HAP-1 (cell line): ENCODE measurements around the gene XPC.
A peak's percentile ranks its signal among the peaks of the same experiment; 100 is the strongest.

Experiments
- DNase-seq, 2 experiments: peaks; one replicate each; pipeline ENCODE4 v3.0.0-alpha.2; 2016 to 2020; ENCODE audit warnings: low spot score in 2 of 2
- H3K27me3 ChIP-seq: fragments of 250-450 bp; sonication (Bioruptor Pico); 2 replicates; pipeline ENCODE4 v1.5.1; 2020; ENCODE audit warnings: low read depth, mild to moderate bottlenecking, moderate library complexity
- H3K36me3 ChIP-seq: fragments of 250-450 bp; sonication (Bioruptor Pico); replicated peaks from 2 replicates; pipeline ENCODE4 v1.5.1; 2020; ENCODE audit warnings: mild to moderate bottlenecking
- H3K4me1 ChIP-seq: fragments of 250-450 bp; sonication (Bioruptor Pico); 2 replicates; pipeline ENCODE4 v1.5.1; 2020; ENCODE audit warnings: mild to moderate bottlenecking
- H3K4me3 ChIP-seq: fragments of 250-450 bp; sonication (Bioruptor Pico); 2 replicates; pipeline ENCODE4 v1.5.1; 2020; ENCODE audit warnings: mild to moderate bottlenecking, moderate library complexity
- H3K9me3 ChIP-seq: fragments of 250-450 bp; sonication (Bioruptor Pico); 2 replicates; pipeline ENCODE4 v1.5.1; 2020; ENCODE audit warnings: mild to moderate bottlenecking, moderate library complexity
- in situ Hi-C: fragments of 300-500 bp; cut with MboI; formaldehyde crosslinking; loops from 3 replicates; pipeline ENCODE4 v1.14.3; 2020; ENCODE audit warnings: low sequenced_read_pairs, inconsistent platforms, mixed read lengths

Gene XPC

DNA sequence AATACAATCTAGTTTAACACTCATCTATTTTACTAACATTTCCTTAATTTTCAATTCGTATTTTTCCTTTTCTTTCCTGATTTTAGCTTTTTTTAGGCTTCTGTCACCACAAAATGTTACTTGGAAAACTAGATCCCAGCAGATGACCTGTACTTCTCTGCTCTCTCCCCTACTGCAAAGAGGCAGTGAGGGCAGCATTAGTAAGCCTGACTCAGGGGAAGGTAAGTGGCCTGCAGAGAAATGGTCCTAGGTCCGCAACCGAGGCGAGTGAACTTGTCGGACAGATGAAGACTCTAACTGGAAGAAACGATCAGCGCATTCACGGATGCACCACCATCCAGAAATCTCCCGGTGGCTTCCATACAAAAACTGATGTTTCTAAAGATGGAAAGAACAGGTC is 33.2 kb downstream of the XPC start:
- H3K4me3 ChIP-seq, result no peak overlapping the region
- H3K9me3 ChIP-seq, result no peaks in the 10 kb centered on the region

DNA sequence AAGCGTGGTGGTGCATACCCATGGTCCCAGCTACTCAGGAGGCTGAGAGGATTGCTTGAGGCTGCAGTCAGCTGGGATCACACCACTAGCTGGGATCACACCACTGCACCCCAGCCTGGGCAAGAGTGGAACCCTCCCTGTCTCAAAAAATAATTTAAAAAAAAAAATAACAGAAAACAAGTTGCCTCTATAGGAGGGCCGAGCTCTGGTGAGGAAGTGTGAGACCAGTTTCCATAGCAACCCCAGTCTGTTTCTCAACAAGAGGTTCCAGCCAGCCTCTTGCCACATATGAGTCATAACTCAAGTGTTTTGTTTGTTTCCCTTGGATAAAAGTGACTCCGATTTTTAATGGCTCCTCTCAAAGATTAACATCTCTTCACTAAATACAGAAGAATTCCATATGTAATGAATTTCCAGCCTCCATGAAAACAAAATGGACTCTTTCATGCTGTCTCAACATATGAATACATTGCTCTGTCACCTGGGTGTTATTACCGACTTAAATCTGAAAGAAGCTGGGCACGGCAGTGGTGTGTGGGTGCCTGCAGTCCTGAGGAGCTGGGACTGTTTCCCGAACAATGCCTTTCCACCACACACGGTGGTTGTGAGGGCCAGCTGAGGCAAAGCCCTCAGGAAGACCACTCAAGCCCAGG is 33.9 kb downstream of the XPC start:
- H3K4me3 ChIP-seq, result no peak overlapping the region
- H3K27me3 ChIP-seq, result no peaks in the 10 kb centered on the region
- H3K9me3 ChIP-seq, result no peaks in the 10 kb centered on the region
- H3K4me1 ChIP-seq, result peaks cover 19% of the 10 kb centered on the region
- peak; percentile 83 to 97 for DNase-seq
- in situ Hi-C loops, result no loop called here
- peaks cover 31% of the 10 kb centered on the region for H3K36me3 ChIP-seq

More for the DNA sequence above, 33.2 kb downstream of the XPC start:
- in situ Hi-C loops, result no loop called here
- no peaks in the 10 kb centered on the region for H3K27me3 ChIP-seq
- peaks cover 19% of the 10 kb centered on the region for H3K4me1 ChIP-seq
- H3K36me3 ChIP-seq, result peaks cover 31% of the 10 kb centered on the region
- DNase-seq, result peak in 1 of 2 experiments; percentile 7

DNA sequence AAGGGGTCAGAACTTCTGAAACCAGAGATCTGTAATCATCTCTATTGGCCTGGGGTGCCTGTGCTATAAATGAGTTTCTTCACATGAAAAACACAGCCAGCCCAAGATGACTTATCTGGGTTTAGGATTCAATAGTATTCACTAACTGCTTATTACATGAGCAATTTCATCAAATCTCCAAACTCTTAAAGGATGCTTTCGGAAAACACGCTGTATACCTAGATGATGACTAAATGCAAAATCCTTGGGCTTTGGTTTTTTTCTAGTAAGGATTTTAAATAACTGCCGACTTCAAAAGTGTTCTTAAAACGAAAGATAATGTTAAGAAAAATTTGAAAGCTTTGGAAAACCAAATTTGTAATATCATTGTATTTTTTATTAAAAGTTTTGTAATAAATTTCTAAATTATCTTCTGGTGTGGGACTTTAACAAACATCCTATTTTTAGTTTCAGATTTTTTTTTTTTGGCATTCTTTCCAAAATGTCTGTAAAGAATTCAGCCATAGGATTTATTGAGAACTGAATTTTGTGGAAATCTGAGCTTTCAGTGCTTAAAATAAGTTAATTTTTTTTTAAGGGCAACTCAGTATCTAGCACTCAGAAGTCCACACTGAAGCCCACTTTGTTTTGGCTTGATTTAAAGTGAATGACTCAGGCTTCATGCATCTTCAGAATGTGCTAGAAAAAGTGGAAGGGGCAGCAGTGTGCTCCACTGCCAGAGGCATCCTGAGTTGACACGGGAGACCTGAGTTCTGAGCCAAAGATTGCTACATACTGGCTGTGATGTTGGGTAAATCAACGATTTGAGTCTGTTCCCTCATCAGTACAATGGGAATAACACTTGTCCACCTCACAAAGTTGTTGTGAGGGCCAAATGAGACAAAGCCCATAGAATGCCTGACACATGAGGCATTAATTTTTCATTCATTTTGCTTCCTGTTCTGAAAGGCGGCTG is 34.9 kb downstream of the XPC start:
- peaks cover 19% of the 10 kb centered on the region for H3K4me1 ChIP-seq
- DNase-seq, result no peak
- peaks cover 35% of the 10 kb centered on the region for H3K36me3 ChIP-seq
- H3K4me3 ChIP-seq, result no peak overlapping the region
- H3K9me3 ChIP-seq, result no peaks in the 10 kb centered on the region
- in situ Hi-C loops, result no loop called here
- H3K27me3 ChIP-seq, result no peaks in the 10 kb centered on the region

DNA sequence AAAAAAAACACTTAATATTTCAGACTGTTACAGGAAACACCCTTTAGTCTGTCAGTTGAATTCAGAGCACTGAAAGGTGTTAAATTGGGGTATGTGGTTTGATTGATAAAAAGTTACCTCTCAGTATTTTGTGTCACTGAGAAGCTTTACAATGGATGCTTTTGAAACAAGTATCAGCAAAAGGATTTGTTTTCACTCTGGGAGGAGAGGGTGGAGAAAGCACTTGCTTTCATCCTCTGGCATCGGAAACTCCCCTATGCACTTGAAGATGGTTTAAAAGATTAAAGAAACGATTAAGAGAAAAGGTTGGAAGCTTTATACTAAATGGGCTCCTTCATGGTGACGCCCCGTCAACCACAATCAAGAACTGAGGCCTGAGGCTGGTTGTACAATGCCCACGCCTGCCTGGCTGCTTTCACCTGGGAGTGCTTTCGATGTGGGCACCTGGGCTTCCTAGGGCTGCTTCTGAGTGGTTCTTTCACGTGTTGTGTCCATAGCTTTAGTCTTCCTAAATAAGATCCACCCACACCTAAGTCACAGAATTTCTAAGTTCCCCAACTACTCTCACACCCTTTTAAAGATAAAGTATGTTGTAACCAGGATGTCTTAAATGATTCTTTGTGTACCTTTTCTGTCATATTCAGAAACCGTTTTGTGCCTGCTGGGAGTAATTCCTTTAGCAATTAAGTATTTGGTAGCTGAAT is 35.7 kb downstream of the XPC start:
- H3K4me3 ChIP-seq, result no peak overlapping the region
- in situ Hi-C loops, result no loop called here
- H3K4me1 ChIP-seq, result peaks cover 19% of the 10 kb centered on the region
- no peaks in the 10 kb centered on the region for H3K9me3 ChIP-seq
- H3K36me3 ChIP-seq, result peaks cover 40% of the 10 kb centered on the region
- H3K27me3 ChIP-seq, result no peaks in the 10 kb centered on the region
- no peak for DNase-seq

DNA sequence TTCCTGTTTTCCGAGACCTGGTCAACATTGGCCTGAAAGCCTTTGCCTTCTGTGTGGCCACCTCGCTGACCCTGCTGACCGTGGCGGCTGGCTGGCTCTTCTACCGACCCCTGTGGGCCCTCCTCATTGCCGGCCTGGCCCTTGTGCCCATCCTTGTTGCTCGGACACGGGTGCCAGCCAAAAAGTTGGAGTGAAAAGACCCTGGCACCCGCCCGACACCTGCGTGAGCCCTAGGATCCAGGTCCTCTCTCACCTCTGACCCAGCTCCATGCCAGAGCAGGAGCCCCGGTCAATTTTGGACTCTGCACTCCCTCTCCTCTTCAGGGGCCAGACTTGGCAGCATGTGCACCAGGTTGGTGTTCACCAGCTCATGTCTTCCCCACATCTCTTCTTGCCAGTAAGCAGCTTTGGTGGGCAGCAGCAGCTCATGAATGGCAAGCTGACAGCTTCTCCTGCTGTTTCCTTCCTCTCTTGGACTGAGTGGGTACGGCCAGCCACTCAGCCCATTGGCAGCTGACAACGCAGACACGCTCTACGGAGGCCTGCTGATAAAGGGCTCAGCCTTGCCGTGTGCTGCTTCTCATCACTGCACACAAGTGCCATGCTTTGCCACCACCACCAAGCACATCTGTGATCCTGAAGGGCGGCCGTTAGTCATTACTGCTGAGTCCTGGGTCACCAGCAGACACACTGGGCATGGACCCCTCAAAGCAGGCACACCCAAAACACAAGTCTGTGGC is 36.6 kb downstream of the XPC start:
- DNase-seq, result no peak
- in situ Hi-C loops, result no loop called here
- Histone ChIP-seq H3K4me3 (no peak overlapping the region), H3K9me3 (no peaks in the 10 kb centered on the region), H3K4me1 (peaks cover 19% of the 10 kb centered on the region), H3K27me3 (no peaks in the 10 kb centered on the region), H3K36me3 (peaks cover 39% of the 10 kb centered on the region)

DNA sequence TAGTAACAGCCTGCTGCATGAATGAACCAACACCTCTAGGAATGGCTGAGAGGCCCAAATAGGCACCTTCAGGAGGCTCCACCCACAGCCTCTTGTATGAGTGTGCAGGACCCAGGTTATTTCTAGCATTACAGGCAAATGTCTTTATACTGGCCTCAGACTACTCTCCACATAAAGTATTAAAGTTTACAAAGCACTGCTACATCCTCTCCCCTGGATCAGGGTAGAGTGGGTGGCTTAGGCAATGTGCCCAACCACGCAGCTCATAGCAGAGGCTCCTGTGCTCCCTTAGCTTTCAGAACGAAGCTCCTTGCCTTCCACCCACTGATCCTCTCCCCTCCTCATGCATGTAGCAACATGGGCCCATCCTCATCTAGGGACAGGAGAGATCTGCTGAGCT is 37.3 kb downstream of the XPC start:
- no peak overlapping the region for H3K4me3 ChIP-seq
- H3K9me3 ChIP-seq, result no peaks in the 10 kb centered on the region
- H3K36me3 ChIP-seq, result peaks cover 35% of the 10 kb centered on the region
- H3K27me3 ChIP-seq, result no peaks in the 10 kb centered on the region
- H3K4me1 ChIP-seq, result peaks cover 19% of the 10 kb centered on the region
- in situ Hi-C loops, result no loop called here
- DNase-seq, result no peak

DNA sequence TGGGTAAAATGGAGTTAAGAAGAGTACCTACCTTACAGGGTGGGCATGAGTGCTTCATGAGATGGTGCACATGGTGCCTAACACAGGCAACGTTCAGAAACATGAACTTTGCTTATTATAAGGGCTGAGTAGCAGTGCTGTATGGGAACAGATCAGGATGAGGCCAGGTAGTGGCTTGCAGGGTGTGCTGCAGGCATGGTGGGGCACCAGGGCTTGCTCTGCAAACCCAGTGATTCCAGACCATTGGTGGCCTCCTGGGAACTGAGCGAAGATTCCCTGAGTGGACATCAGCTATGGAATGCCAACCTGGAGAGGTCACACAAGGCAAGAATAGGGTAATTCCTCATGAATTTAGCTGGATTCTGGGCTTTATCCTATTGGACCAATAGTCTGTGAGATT is 37.7 kb downstream of the XPC start:
- Histone ChIP-seq H3K4me1 (peaks cover 19% of the 10 kb centered on the region), H3K4me3 (no peak overlapping the region), H3K36me3 (peaks cover 36% of the 10 kb centered on the region), H3K27me3 (no peaks in the 10 kb centered on the region), H3K9me3 (no peaks in the 10 kb centered on the region)
- in situ Hi-C loops, result no loop called here
- DNase-seq, result no peak

DNA sequence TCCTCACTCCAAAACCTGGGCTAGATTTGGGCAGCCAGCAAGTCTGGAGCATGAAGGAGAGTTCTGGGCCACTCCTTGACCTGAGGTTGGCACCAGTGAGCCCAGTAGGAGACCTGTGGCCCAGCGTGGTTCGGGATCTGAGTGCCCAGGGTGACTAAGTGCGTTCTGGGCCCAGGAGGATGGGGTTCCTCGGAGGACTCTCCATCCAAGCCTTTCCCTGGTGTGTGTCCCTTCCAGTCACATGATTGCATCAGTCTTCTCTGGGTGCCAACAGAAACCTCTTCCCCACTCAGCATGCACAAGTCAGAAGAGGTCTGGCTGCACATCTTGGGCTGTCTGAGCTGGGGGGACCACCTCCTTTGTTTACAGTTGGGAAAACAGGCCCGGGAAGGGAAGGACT is 38.6 kb downstream of the XPC start:
- no peaks in the 10 kb centered on the region for H3K27me3 ChIP-seq
- peaks cover 42% of the 10 kb centered on the region for H3K36me3 ChIP-seq
- H3K4me1 ChIP-seq, result peaks cover 12% of the 10 kb centered on the region
- H3K4me3 ChIP-seq, result no peak overlapping the region
- DNase-seq, result no peak
- in situ Hi-C loops, result no loop called here
- no peaks in the 10 kb centered on the region for H3K9me3 ChIP-seq

DNA sequence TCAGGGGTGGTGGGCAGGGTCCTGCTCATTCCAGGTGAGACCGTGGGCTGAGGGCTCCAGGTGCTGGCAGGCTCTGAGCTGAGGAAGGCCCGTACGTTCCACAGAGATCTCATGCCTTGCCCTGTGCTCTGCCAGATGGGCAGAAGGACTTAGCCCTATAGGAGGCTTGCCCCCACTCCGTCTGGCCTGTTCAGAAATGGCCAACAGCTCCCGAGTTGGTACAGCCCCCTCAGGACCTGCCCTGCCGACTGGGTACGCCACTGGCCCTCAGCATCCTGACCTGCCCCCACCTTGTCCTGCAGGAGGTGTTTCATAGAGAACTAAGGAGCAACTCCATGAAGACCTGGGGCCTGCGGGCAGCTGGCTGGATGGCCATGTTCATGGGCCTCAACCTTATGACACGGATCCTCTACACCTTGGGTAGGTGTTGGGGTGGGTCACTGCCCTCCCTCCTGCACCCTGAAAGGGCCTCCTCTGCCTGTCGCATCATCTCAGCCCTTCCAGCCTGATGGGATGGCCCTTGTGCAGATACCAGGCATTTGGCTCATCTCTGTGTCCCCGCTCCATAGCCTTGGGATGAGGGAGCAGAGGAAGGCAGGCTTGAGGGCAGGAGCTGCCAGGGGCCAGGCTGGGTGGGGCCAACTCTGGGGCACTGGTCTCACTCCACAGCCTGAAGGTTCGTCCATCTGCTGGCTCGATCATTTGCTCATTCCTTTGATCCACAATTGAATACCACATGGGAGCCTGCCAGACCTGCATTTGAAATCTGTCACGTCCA is 39.3 kb downstream of the XPC start:
- no peaks in the 10 kb centered on the region for H3K27me3 ChIP-seq
- peaks cover 9% of the 10 kb centered on the region for H3K4me1 ChIP-seq
- in situ Hi-C loops, result no loop called here
- H3K4me3 ChIP-seq, result no peak overlapping the region
- no peaks in the 10 kb centered on the region for H3K9me3 ChIP-seq
- H3K36me3 ChIP-seq, result peaks cover 49% of the 10 kb centered on the region
- DNase-seq, result no peak

DNA sequence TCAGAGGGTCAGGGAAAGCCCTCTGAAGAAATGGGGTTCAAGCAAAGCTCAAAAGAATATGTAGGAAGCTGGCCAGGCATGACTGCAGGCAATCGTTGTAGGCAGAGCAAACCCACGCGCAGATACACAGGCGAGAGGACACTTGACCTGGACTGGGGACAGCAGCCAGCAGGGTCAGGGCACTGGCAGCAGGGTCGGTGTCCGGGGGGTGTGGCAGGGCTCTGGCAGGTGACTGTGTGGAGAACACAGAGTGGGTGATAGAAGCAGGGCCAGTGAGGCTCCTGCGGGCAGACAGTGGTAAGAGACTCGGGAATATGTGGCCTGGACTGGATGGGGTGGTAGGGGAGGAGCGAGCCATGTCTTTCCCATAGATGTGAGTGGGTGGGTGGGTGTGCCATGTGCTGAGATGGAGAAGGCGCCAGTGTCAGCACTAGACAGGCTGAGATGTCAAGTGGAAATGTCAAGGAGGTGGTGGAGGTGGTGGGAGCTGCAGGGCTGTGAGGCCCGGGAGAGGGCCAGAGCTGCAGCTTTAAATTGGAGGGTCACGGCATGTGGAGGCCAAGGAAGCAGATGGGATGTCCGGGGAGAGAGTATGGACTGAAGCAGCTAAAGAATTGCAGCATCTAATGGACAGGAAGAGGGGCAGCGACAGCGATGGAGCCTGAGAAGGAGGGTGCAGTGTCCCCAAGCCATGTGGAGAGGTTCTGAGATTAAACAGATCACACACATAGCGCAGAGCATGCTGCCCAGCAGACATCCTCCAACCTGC is 40.1 kb downstream of the XPC start:
- Histone ChIP-seq H3K4me1 (peaks cover 1% of the 10 kb centered on the region; the same call in 1 of the 2 replicates), H3K9me3 (no peaks in the 10 kb centered on the region), H3K27me3 (no peaks in the 10 kb centered on the region), H3K4me3 (no peak overlapping the region), H3K36me3 (peaks cover 54% of the 10 kb centered on the region)
- no peak for DNase-seq
- in situ Hi-C loops, result no loop called here

DNA sequence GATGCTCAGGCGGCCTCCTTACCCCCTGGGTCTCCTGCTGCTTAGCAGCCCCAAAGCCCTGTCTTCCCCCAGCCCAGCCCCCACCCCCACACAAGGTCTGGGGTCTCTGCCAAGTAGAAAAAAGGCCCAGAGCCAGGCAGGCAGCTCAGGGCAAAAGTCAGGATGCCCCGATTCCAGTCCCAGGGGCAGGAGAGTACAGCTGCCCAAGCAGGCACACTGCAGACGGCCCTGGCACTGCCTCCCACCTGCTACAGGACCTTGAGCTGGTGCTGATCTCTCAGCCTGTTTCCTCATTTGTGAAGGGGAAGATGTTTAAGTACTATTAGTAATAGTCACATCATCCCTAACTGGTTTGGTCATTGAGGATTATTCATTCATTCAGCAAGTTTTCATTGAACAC is 41.0 kb downstream of the XPC start:
- H3K4me1 ChIP-seq, result no peaks in the 10 kb centered on the region
- peaks cover 57% of the 10 kb centered on the region for H3K36me3 ChIP-seq
- no peak for DNase-seq
- H3K27me3 ChIP-seq, result no peaks in the 10 kb centered on the region
- no peak overlapping the region for H3K4me3 ChIP-seq
- in situ Hi-C loops, result no loop called here
- H3K9me3 ChIP-seq, result no peaks in the 10 kb centered on the region

DNA sequence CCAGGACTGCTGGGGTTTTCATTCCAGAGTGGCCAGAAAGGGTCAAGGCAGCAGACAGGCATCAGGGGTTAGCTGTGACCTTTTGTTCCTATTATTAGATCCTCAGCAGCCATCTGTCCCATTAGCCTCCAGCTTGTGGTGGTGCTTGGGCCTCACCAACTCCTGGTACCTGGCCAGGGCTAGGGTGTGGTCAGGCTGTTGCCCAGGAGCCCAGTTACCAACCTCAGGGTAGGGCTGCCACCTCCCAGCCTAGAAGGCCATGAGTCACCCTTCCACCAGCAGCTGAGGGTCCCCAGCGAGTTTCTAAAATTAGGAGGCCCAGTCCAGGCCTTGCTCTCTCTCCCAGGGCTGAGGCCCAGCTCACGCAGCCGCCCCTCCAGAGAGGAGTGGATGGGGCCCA is 41.4 kb downstream of the XPC start:
- in situ Hi-C loops, result no loop called here
- Histone ChIP-seq H3K4me1 (no peaks in the 10 kb centered on the region), H3K4me3 (no peak overlapping the region), H3K27me3 (no peaks in the 10 kb centered on the region), H3K9me3 (no peaks in the 10 kb centered on the region), H3K36me3 (peaks cover 58% of the 10 kb centered on the region)
- no peak for DNase-seq
